ENCODE measurements around the gene FAM184B.
A peak's percentile ranks its signal among the peaks of the same experiment; 100 is the strongest.
"Not testable (repeated sequence)": the region's sequence is repeated elsewhere in the genome, so short reads cannot be mapped to it uniquely, and the experiment has no call there.

Gene FAM184B

DNA sequence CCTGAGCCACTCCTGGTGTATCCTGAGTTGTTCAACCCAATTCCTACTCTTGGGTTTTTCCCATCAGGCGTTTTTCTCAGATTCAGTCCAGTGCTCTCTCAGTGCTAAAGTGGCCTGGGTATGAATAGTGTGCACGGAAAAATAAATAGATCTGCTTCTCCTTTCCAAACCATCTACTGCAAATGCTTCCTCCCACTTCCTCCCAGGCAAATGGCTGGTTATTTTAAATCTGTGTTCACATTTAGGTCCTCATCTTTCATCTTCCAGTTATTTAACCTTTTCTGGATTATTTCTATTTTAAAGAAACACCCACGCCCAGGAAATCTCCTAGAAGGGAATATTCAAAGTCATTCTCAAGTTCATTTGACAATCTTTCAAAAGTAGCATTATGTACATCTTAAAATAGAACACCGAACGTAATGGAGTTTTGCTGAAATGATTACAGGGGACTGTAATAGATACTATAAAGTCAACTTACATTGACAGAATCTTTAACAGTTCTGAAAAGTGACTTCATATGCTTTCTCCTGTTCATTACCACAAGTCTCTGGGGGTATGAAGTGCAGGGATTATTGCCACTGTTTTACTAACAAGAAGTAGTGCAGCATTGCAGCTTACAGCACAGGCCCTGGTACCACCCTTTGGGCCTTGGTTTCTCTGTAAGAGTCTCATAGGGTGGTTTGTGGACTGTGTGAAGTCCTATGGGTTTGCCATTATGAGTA lies 100.7 kb downstream of the FAM184B start:
- DNase-seq: no peak

GRCh38 chr4:17670423-17670822 lies 111.0 kb downstream of the FAM184B start:
- no peak for DNase-seq

DNA sequence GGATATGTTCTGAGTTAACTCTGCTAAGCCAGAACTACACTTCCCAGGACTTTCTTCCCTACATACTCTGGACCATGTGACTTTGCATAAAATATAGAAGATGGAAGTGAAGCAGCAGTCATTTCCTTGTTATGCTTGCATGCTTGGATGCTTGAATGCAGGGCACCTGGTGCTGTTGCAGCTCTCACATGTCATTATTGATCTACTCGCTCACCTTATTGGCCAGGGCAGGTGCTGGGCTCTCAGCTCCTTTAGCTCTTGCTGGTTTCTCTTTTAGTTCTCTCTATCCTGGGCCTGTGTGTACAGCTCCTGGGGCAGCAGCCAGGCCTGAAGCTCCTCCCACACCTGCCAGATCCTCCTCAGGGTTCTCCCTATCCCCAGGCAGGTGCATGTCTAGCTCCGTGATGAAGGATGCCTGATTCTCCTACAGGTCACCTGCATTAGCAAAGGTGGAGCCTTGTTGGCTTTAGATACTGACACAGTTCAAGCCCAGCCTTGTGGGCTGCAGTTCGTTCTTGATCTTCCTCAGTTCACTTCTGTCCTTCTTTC lies 113.7 kb downstream of the FAM184B start:
- DNase-seq: no peak

DNA sequence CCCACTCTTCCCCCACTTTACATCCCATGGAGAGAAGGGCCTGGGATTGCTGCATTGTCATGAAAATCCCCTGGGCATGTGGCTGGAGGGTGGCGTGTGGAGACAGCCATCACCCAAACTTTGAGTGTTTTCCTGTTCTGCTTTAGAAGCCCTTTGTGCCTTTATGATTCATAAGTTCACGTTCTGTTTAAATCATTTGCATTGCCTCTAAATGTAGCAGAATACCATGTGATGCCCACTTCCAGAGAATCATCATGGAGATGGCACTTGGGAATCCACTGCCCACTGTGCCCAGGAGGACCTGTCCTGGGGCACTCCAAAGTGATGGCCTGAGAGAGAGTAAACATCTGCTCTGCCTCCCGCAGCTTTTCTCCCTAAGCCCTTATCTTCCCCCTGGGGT lies 114.2 kb downstream of the FAM184B start:
- DNase-seq: peak; percentile 22 to 37 (median 24)

GRCh38 chr4:17665852-17666251 lies 115.6 kb downstream of the FAM184B start:
- no peak for DNase-seq

- peak in 1 of 3 donors; percentile 13 for DNase-seq
Measured at GRCh38 chr4:17665346-17665745, 116.1 kb downstream of the FAM184B start.

- peak; percentile 51 to 66 (median 57) for DNase-seq
Measured at GRCh38 chr4:17664755-17665154, 116.7 kb downstream of the FAM184B start.

DNA sequence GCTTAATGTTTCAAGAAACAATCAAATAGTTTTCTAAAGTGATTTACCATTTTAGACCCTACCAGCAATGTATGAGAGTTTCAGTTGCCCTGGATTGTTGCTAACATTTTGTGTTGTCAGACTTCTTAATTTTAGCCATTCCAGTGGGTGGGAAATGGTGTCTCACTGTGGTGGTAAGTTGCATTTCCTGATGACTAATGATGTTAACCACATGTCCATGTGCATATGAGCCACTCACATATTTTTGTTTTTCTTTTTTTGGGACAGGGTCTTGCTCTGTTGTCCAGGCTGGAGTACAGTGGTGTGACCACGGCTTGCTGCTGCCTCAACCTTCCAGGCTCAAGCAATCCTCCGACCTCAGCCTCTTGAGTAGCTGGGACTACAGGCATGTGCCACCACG lies 118.7 kb downstream of the FAM184B start:
- peak; percentile 56 to 84 (median 77) for DNase-seq

GRCh38 chr4:17659196-17659595 lies 122.2 kb downstream of the FAM184B start:
- DNase-seq: not testable (repeated sequence)

DNA sequence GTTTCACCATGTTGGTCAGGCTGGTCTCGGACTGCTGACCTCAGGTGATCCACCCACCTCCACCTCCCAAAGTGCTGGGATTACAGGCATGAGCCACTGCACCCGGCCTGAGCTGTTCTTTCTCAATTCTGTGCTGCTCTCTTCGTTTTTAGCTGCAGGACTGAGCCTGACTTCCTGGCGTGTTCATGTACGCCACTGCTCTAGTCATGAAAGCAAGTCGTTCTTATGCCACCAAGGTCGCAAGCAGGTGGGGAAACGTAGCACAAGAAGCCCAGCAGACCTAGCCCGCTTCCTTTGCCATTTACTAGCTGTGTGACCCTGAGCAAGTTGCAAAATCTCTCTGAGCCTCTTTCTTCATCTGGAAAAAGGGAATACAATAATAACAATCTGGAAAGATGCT lies 123.6 kb downstream of the FAM184B start:
- no peak for DNase-seq

DNA sequence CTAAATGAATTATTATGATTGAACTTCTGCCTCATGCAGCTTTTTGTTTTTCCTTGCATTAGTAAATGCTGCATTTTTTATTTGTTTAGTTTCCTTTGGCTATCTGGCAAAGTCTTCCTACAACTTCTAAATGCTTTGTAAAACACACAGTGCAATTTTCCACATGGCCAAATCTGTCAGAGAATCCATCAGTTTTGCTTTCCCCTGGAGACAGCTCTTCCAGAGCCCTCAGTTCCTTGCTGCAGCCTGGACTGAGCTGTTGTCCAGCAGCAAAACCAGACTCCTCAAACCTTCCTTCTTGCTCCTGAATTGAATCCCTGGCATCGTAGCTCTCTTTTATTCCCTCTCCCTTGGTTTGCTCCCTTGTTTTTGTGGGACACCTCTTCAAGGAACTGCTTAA lies 124.3 kb downstream of the FAM184B start:
- DNase-seq: no peak

- DNase-seq: no peak
Measured at GRCh38 chr4:17654701-17655100, 126.7 kb downstream of the FAM184B start.

DNA sequence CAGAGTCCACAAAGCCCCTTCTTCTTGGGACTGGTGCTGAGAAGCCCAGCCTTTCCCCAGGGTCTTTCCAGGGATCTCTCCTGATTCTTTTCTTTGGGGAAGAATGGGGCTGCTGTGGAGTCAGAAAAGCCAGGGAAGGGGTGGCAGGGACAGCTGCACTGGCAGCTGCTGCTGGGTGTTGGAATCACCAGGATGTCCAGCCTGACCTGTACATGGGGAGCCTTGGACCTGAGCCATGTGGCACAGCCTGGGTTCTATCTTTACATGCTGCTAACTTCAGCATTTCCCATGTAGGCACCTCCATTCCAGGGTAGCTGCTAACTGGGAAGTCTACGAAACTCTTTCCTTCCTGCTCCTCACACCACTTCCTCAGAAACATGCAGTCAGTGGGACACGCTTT lies 131.0 kb downstream of the FAM184B start:
- DNase-seq: no peak

DNA sequence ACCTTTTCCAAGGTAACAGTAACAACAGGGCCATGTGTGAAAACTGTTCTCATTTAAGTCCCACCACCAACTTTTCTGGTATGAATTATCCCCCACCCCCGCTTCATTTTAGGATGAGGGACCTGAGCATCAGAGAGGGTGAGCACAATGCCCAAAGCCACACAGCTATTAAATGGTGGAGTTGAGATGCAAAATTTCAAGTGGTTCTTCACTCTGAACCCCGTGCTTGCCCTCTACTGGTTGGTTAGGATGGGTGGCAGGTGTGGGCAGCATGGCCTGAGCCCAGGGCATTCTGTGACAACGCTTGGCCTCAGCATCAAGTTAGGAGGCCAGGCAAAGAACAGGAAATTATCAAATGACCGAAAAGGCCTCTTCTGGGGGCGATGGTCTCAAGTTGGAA lies 133.5 kb downstream of the FAM184B start:
- no peak for DNase-seq

GRCh38 chr4:17647176-17647806 lies 134.1 kb downstream of the FAM184B start:
- DNase-seq: no peak

- DNase-seq: no peak
Measured at GRCh38 chr4:17646693-17647092, 134.7 kb downstream of the FAM184B start.

GRCh38 chr4:17642398-17642783 lies 139.0 kb downstream of the FAM184B start:
- DNase-seq: no peak

- DNase-seq: no peak
Measured at GRCh38 chr4:17639136-17639535, 142.3 kb downstream of the FAM184B start.

DNA sequence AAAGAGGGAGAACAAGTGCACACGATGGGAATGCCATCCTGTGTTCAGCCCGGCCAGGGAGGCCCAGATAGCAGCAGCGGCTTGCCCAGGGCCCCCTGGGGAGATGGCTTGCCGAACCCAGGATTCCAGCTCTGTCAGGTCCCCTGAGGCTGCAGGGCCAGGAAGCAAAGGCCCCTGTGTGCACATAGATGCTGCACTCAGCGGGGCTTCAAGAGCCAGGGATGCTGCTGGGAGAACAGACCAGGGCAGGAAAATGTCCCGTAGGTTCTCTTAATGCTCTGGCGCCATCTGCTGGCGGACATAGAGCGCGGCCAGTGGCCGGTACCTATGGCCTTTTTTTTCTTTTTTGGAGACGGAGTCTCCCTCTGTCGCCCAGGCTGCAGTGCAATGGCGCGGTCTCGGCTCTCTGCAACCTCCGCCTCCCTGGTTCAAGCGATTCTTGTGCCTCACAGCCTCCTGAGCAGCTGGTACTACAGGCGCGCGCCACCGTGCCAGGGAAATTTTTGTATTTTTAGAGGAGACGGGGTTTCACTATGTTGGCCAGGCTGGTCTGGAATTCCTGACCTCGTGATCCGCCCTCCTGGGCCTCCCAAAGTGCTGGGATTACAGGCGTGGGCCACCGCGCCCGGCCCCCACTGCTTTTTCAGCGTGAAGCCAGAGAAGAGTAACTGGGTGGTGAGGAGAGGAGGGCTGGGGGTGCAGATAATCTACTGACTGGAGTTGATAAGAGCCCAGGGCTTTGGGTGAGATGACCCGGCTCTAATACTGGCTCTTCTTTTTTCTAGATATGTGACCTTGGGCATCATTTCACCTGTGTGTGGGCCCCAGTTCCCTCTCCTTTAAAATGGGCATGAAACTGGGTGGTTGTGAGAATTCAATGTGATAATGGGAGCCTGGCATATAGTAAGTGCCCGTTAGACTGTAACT lies 144.5 kb downstream of the FAM184B start:
- peak; percentile 79 to 91 (median 87) for DNase-seq

GRCh38 chr4:17636341-17636695 lies 145.1 kb downstream of the FAM184B start:
- no peak for DNase-seq

DNA sequence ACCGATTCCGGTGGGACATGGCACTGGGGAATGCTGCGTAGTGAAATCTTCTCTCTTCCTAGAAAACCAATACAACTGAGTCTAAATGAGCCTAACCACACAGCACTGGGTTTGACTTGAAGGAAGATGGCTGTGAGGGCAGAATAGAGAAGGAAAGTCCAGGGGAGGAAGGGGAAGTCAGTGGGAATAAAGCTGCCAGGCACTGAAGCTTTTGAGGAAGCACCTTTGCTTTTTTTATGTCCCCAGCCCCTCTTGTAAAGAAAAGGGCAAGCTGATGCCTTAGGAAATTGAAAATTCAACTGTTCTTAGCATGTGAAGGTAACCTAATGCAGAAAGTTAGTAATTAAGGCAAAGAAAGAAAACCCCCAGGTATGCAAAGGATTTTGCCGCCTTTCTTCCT lies 146.4 kb downstream of the FAM184B start:
- peak in 1 of 3 donors; percentile 11 for DNase-seq

DNA sequence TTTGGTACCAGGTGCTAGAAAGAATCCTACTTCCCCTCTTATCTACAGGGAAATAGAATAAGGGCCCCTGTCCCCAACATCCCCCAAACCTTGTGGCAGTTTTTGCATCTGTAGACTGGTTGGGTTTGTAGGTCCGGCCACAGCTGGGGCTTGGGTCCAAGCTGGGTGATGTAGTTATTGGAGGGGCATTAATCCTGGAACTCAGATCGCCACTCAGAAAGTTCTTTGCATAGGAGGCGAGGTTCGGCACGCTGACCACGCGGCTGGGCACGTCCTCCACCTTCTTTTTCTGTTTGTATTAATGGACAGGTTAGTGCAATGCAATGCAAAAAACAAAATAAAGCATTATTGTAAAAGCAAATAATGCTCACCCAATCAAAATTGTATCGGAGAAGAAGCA lies 147.8 kb downstream of the FAM184B start:
- no peak for DNase-seq

DNA sequence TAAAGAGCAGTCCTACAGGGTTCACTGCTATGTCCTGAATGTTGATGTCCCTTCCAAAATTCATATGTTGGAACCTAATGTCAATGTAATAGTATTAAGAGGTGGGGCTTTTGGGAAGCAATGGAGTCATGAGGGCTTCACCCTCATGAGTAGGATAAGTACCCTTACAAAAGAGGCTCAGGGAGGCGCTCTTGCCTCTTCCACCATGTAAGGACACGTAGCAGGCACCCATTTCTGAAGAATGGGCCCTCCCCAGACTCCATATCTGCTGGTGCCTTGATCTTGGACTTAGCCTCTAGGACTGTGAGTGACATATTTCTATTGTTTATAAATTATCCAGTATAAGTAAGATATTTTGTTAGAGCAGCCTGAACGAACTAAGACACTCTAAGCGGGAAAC lies 151.2 kb downstream of the FAM184B start:
- DNase-seq: no peak
